NCI-H1105 (cell line): ENCODE data around the gene CCDC85C.

Source experiments
- DNase-seq: peaks from one replicate; lab custom pipeline; 2025; lab: John Stamatoyannopoulos, UW

CCDC85C gene

DNA sequence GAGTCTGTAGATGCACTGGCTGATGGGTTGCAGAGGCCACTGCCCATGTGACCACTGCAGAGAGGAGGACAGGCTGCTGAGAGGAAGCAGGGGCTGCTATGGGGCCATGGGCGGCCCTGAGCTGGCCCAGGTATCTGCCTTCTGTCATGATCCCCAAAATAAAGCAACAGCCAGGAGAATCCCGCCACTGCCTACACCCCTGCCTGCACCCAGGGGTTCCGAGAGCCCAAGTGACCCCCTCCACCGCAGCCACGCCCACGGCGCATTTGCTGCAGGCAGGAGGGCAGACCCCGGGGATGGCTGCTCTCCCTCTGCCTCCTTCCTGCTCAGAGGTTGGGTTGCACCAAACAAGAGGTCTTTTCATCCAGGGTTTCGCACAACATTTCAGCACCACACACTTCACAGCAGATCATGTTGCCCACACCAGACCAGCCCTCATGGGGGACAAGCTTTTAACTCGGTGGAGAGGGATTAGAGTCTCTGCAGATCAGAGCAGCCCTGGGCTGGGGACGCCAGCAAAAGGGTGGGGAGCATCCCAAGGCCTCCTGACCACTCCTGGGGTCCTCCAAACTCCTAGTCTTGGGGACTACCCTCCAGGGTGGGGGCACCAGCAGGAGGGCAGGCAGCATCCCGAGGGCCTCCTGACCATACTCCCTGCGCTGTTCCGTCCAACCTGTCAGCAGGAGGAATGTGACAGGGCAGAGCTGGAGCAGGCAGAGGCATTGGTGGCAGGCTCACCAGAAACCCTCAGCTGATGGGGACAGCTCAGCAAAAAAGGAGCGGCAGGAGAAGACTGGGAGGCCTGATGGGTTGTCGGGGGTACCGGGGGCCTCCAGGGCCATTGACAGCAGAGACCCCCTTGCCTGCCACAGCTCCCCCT is 14.1 kb downstream of the CCDC85C start:
- no peak for DNase-seq

DNA sequence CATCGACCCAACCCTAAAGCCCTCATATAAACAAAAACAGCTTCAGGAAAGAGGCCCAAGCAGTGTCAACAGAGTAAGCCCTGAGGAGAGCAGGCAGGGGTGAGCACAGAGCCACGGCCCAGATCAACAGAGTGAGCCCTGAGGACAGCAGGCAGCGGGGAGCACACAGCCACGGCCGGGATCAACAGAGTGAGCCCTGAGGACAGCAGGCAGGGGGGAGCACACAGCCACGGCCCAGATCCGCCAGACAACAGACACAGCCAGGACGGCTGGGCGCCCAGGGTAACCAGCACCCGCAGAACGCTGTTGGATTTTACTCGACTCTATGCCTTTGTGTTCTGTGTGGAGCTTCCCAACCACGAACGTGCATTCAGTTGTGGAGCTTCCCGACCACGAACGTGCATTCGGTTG is 15.0 kb downstream of the CCDC85C start:
- no peak for DNase-seq

DNA sequence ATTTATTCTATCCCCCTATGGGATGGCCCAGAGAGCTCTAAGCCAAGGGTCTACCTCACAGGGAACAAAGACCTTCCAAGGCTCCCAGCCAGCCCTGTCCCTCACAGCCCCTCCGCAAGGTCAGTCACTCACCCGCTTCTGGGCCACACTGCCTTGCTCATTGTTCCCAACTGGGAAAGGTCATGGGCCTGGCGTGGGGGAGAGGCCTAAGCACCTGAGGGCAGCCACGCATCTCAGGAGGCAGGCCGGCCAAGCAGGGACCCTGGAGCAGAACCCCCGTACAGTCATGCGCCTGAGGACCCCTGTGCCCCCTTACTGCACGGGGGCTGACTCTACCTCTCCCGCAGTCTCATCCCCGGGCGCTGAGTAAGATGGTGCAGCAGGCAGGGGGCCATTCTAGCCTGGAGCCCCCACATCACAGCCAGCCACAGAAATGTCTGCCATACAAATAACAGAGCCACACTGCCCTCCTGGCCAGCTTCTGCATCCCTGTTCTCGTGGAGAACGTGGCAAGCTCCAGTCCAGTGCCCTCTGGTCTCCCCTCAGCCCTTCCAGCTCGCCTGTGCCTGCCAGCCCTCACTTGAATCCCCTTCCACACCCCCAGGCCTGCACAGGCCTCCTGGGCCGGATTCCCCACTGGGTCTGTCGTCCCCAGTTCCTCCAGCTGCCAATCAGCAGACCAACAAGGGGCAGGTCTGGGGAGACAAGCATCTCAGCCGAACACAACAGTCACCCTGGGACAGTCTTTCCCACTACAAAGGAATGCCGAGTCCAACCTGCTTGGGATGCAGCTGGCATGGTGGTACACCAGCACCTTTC is 16.3 kb downstream of the CCDC85C start:
- no peak for DNase-seq

DNA sequence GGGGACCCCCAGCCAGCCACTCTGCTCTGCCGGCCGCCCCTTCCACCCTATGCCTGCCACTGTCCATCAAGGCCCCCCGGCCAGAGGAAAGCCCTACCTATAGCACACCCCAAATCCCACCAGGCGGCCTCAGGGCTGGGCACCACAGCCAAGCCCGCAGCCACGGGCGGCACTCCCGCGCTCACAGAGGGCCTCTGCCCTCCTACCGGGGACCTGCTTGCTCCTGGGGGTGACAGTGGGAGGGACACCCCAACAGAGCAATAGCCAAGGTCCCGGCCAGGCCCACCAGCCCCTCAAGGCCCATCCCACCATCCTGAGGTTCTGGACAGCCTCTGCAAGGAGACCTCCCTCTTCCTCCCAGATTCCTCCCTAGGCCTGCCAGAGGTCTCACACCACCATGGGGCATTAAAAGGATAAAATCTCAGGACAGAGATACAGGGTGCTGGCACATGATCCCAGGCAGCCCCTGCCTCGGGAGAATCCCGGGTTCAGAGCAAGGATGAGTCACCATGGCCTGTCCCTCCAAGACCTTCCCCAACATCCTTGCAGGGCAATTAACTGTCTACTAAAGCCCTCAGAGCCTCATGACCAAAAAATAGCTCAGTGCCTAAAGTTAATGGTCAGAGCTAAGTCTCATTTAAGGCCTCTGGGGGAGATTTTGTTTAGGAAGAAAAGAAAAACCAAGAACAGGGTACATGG is 17.1 kb downstream of the CCDC85C start:
- no peak for DNase-seq

DNA sequence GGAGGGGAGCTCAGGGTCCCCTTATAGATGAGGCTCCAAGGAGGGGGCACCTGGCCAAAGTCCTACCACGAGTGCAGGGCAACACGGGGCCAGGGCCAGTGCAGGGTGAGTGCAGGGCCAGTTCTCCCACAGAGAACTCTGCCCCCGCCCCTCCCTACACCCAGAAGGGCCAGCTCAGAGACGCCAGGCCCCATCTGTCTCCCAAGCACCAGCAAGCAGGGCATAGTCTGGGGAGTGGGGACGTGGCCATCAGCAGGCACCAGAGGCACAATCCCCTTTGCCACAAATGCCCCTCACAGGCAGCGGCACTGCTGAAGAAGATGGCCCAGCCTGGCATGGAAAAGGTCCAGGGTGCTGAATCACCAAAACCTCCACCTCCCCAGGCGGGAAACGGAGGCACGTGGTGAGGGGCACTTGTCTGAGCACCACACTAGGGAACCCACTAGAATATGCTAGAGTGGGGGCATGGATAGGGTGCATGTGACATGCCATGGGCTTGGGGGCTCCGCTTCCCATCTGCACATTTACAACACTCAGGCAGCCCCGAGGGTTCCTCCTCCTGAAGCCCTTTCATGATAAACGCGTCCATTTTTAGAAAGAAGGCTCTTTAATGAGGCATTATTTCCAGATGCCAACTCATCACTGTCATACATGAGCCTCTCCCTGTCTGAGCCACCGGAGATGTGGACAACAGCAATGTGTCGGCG is 17.8 kb downstream of the CCDC85C start:
- DNase-seq = no peak

DNA sequence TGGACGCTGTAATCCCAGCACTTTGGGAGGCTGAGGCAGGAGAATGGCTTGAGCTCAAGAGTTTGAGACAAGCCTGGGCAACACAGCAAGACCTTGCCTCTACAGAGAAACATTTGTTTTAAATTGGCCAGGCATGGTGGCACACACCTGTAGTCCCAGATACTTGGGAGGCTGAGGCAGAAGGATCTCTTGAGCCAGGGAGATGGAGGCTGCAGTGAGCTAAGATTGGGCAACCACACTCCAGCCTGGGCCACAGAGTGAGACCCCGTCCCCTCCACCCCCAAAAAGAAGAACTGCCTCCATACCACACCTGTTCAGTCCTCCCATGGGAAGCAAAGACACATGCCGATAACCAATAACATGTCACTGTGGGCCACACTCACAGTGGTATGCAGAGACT is 19.2 kb downstream of the CCDC85C start:
- DNase-seq = no peak

DNA sequence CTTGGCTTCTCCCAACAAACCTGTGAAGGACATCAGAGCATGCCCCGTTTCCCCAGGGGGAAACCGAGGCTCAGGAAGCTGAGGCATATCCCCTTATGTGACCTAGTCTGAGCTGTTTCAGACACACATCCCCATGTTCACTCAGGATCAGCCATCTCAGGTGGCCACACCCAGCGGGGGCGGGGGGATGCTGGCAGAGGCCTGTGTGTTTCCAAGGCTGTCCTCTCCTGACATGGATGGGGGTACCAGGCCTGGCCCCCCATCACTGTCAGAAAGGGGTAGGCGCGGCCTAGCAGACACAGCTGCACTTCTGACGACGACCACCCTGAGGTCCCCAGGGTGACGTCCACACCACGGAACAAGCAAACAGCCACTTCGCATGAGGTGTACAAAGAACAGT is 22.1 kb downstream of the CCDC85C start:
- DNase-seq = no peak

DNA sequence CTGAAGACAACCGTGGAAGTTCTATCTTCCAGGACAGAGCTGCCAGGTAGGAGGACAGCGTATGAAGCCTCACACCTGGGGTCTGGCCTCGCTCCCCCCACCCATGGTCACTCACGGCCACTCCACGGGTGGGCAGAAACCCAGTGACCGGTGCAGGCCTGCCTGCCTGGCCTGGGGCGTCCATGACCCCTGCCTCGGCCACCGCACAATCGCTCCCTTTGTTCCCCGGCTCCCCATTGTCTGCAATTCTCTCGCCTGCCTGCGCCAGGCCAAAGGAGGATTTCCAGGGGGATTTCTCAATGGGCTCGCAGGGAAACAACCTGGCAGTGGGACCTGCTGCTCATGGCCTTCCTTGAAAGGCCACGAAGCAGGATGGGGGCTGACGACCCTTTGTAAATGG is 22.6 kb downstream of the CCDC85C start:
- DNase-seq = no peak

DNA sequence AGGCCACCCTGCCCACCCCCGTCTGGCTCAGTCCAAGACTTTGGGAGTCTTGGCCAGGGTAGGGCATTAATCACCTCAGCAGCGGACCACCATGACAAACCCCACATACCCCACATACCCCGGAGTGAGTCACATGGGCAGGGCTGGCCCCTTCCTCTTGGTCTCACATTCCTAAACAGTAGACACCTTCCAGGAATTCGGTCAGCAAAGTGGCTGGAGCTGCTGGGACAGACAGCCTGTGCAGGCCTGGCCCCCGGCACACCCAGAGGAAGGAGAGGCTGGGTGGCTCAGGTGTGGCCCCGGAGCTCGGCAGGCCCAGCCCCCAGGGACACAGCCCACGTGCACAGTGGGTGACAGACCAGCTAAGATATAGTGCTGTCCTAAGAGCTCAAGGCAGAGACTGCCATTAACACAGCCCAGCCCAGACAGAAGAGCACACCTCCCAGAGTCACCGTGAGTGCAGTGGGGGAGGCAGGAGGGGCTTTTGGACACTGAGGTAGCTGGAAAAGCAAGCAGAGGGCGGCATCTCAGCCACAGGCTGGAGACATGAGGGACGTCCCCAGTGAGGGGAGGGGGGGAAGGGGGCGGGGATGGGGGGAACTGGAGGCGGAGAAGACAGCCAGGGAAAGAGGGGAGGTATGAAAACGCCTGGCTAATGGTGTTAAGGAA is 24.0 kb downstream of the CCDC85C start:
- DNase-seq = no peak

DNA sequence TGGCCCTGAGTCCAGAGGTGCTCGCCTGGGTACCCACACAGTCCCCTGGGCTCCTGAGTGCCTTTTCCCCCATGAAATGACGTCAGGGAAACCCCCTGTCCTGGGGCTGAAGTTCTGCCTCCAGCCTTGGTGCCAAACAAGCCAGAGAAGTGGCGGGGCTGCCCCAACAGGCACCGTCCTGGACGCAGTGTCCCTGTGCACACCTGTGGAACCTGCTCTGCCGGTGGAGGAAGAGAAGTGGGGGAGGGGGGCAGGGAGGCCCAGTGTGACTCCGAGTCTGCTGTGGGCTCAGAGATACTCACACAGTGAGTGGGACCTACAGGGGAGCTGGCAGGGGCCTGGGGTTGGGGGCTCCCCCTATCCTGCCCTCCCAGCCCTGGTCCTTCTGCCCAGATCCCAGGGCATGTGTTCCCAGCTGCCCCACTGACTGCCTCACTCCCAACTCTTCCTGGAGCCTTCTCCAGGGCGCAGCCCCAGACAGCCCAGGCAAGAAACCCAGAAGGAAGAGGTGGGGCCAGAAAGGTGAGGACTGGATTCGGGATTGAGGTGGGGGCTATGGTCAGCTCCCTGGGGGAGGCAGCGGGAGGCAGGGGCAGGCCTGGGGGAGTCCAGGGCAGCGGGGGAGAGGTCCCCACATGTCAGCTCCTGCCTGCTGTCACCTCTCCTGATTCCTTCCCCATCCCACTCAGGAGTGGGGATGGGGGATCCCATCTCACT is 24.7 kb downstream of the CCDC85C start:
- DNase-seq = no peak

DNA sequence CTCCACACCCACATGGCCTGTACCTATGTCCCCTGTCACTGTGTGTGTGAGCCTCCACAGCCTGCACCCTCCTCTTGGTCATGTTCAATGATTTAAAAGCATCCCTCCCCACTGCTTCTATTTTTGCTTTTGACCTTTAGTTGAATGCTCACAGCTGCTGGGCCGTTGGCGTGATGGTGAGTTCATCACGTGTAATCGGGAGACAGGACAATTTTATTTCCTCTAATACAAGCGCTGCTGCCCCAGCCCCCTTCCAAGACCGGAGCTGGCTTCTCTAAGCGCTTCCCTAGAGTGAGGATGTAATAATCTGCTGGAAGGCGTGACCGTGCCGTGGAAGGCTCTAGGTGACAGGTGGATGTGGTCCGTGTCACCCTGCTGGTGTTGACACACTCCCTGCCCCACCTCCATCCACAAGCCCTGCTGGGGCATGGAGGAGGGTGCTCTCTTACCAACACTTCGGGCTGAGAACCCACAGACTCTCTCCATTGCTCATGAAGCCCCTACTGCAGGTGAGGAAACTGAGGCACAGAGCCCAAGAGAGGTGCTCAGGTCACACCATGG is 25.4 kb downstream of the CCDC85C start:
- DNase-seq = no peak

DNA sequence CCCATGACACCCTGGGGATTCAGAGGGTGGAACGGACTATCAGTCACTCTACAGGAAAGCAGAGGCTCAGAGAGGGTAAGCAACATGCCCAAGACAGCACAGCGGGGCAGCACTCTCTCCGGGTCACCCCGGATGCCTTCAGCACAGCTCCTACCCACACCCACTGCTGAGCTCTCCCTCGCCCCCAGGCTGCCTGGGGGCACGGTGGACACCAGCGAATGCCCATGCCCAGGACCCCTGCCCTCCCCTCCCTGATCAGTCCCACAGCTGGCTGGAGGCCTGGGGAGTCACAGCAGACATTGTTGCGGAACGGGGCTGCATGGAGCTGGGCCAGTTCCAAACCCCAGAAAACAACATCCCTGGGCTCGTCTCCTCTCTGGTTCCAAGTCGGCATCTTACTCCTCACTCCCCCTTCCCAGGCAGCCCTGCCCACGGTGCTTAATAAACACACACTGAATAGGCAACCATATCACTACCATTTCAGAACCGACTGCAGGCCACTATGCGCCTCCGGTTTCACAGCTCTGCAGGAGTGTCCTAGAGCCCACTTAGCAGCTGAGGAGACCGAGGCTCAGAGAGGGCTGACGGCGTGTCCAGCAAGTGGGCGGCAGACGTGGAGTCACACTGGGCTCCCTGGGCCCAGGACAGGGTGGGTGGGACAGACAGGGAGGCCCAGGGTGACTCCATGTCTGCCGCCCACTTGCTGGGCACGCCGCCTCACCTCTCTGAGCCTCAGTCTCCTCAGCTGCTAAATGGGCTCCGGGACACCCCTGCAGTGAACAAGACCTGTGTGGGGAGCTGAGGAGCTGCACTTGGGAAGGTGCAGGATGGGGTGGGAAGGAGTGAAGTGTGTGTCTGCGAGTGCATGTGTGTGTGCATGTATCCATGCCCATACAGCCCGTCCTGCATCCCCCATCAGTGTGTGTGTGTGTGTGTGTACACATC is 27.0 kb downstream of the CCDC85C start:
- no peak for DNase-seq

DNA sequence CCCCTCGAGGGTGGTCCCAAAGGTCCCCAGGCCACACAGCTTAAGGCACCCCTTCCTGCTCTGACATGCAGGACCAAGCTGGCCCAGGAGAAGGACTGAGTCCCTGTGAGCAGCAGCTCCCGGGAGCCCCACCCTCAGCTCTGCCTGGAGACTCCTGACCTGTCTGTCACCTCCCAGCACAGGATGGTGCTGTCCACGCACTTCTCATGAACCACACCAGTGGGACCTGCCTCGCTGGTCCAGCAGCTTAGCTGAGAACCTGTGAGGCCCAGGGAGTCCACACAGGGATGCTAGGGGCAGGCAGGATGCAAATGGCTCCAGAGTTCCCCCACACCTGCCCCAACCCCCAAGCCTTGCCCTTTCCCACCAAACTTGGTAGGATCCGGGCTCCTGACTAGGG is 27.7 kb downstream of the CCDC85C start:
- no peak for DNase-seq

DNA sequence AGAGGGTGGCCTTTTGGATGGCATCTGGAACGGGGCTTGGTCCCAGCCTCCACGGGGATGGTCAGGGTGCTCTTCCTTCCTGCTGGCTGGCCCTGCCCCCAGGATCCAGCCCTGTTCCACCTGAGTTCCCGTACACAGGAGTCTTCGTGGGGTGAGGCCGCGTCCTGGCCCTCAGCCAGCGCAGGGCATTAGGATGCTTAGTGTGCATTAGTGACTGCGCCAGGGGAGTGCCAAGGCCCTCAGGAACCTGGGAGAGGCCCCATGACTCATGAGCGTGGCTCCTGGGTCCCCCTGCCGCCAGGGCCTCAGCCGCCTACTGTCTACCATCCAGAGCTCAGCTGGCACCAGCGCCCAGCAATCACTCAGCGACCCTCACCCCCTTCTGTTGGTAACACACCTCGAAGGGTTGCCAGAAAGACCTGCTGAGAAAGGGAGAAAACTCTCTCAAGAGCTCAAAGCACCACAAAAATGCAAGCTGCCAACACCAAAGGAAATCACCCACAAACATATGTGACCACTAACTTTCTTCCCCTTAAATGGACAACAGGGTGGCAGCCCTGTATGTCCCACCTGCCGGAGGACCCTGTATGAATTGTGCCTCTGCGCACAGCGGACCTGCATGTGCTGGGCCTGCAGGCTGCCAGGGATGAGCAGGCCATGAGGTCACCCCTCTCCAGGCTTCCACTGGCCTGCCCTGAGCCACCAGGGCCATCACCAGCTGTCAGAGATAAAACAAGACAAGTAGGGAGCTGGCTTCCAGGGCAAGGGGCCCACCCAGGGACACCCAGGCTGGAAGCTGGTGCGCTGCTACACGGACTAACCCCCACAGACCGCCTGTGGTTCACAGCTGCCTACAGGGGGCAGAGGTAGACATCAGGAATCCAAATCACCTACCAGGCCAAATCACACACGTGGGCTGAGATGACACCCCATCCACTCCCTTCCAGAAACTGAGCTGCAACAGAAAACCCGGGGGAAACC is 28.7 kb downstream of the CCDC85C start:
- DNase-seq = no peak

DNA sequence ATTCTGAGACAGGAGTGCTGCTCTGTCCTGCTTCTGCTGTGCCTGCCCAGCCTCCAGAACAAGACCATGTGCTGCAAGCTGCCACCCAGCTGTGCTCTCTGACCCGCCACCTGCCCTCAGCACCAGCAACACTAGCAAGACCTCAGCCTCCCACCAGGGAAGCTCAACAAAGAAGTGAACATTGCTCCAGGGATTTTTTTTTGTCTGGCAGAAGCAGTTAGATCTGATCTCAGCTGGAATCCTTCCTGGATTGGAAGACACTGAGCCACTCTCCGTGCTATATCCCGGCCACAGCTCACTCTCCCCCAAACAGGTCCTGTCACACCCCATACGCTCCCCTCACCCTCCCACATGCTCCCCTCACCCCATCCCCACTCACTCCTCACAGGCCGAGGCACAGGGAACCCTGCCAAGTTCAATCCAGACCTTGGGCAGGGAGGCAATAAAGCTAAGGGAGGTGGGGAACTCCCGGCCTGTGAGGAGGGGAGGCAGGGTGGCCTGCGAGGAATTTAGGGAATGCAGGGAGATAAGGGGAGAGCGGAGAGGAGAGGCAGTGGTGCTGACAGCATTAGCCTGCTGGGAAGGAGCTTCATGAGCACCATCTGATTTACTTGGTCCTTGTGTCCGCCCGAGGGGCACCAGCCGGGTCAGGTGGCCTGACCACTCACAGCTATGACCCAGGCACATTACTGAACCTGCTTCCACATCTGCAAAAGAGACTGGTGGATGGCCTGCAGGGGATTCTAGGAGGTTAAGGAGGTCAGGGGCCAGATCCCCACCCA is 29.7 kb downstream of the CCDC85C start:
- no peak for DNase-seq

DNA sequence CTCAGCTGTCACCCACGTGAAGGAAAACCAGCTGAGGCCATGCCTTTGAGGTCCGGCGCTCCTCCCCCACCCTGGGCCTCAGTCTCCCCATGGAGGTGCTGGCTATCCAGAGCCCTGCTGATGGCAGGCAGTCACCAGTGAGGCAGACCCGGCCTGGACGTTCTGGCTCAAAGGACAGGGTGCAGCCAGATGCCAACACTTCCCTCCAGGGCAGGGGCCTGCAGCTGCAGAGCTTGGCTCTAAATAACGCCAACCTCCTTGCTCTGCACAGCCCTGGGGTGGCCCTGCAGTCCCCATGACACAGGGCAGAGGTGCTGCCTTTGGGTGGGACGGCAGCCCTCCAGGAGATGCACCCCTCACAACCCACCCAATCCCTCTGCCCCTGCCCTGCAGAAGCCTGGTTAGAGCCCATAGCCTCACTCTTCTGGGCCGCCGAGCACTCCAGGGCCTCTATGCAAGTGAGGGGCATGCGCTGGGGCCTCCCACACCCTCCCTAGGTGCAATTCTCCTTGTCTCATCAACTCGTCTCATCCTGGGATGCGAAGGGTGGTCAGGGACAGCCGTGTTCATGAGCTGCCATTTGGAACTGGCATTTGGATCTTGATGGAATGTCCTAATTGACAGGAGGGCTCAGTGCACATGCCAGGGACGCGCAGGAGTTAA is 30.4 kb downstream of the CCDC85C start:
- DNase-seq = no peak

DNA sequence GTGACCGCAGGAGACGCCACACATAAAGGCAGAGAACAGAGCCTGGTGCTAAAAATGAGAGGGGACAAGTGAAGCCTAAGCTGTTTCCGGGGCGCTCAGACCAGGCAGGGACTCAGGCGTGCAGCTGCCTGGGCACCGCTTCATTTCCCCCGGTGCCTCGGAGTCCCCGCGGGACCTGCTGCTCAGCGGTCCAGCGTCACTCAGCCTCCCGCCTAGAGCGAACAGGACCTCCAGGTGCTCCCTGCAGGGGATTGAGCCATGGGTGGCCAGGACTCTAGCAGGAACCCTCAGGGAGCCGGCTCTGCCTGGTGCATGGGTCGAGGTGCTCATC is 31.0 kb downstream of the CCDC85C start:
- DNase-seq = no peak
